ENCODE data around the gene E2F3.

DNA sequence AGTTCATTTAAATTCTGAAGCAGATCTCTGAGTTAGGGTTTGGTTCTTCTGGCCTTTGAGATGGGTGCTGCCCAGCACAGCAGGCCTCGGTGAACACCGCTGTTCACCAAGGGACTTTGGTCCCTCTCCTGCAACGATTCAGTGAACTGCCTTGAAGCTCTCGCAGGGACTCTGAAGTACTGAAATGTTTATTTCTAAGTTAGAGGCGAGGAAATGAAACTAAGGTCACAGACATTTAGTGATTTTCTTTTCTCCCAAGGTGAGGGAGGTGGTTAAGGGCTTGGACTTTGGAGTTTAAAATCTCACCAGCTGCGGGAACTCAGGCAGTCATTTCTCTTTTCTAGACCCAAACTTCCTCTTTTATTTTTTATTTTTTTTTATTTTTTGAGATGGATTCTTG lies 26.2 kb downstream of the E2F3 start:
- TF ChIP-seq, protein P1, sequence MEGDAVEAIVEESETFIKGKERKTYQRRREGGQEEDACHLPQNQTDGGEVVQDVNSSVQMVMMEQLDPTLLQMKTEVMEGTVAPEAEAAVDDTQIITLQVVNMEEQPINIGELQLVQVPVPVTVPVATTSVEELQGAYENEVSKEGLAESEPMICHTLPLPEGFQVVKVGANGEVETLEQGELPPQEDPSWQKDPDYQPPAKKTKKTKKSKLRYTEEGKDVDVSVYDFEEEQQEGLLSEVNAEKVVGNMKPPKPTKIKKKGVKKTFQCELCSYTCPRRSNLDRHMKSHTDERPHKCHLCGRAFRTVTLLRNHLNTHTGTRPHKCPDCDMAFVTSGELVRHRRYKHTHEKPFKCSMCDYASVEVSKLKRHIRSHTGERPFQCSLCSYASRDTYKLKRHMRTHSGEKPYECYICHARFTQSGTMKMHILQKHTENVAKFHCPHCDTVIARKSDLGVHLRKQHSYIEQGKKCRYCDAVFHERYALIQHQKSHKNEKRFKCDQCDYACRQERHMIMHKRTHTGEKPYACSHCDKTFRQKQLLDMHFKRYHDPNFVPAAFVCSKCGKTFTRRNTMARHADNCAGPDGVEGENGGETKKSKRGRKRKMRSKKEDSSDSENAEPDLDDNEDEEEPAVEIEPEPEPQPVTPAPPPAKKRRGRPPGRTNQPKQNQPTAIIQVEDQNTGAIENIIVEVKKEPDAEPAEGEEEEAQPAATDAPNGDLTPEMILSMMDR (IDR thresholded peaks at IDR 0.05), result no peak
- TF ChIP-seq POLR2AphosphoS5 (IDR thresholded peaks at IDR 0.05), result no peak

Data from stomach (tissue), 4 donors.